Skeletal muscle satellite cell (primary cell): ENCODE data around the gene F2RL3. TPM values are rescaled to one million over a fixed set of nuclear protein-coding genes. Genes with fewer than 3 reads are reported as not detected.
A peak's percentile ranks its signal among the peaks of the same experiment; 100 is the strongest.

Source experiments
- H3K27me3 ChIP-seq: 2 replicates; pipeline ENCODE4 v1.7.0; 2013; ENCODE audit warnings: low read length; ENCODE audit not compliant: control insufficient read depth, insufficient read depth
- H3K36me3 ChIP-seq: 2 replicates; pipeline ENCODE4 v1.7.0; 2013; ENCODE audit warnings: mild to moderate bottlenecking, control low read depth, low read length; ENCODE audit not compliant: insufficient read depth
- H3K4me1 ChIP-seq: 2 replicates; pipeline ENCODE4 v1.7.0; 2013; ENCODE audit warnings: low read length; ENCODE audit not compliant: control insufficient read depth, insufficient read depth
- H3K4me2 ChIP-seq: 2 replicates; pipeline ENCODE4 v1.7.0; 2013; ENCODE audit warnings: mild to moderate bottlenecking, low read length
- H3K4me3 ChIP-seq: 2 replicates; pipeline ENCODE4 v1.7.0; 2013; ENCODE audit warnings: low read length
- H3K9ac ChIP-seq: 2 replicates; pipeline ENCODE4 v1.7.0; 2013; ENCODE audit warnings: mild to moderate bottlenecking, low read depth, low read length, moderate library complexity
- H3K9me3 ChIP-seq: replicated peaks from 2 replicates; pipeline ENCODE4 v1.7.0; 2013; ENCODE audit warnings: mild to moderate bottlenecking, control low read depth, low read length
- total RNA-seq: library from RNA; depleted of rRNA; stranded (reverse); fragments of >200 nt; gene quantifications from 2 replicates; pipeline ENCODE4 v1.2.3, GENCODE V29; 2012; rRNA removed

The F2RL3 gene
- total RNA-seq: not detected in 2 replicates

DNA sequence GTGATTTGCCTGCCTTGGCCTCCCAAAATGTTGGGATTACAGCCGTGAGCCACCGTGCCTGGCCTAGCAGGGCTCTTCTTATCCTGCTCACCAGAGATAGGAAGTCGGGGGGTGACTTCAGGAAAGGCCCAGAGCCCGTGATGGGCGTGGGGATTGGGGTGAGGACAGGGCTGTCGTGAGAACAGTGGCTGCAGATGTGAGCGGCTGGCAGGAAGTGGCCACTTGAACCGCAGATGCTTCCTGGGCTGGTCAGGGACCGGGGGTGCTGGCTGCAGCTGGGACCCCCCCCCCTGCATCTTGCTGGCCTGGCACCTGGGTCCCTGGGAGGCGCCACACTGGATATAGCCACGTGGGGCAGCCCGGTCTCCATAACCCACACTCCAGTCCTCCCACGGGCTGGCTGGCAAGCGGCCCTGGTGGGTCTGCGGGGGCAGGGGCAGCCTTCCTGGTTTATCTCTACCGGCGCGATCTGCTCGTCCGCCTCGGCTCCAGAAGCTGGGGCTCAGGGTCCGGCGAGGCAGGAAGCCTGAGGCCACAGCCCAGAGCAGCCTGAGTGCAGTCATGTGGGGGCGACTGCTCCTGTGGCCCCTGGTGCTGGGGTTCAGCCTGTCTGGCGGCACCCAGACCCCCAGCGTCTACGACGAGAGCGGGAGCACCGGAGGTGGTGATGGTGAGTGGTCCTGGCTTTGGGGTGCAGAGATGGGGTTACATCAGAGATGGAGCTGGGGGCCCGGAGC is at the start of gene F2RL3:
Gene F2RL3 (plus strand): TSS at position 371 of the 737 bp plus-strand sequence. CDS start 191 bp downstream, at position 562.
- Histone ChIP-seq H3K9me3 (no peaks in the 10 kb centered on the region), H3K4me3 (no peak within 1 kb of the TSS), H3K4me1 (peaks cover 12% of the 10 kb centered on the region), H3K36me3 (no peaks in the 10 kb centered on the region), H3K9ac (no peak within 1 kb of the TSS), H3K4me2 (peak within 1 kb of the TSS; percentile 65), H3K27me3 (peaks cover 17% of the 10 kb centered on the region)

DNA sequence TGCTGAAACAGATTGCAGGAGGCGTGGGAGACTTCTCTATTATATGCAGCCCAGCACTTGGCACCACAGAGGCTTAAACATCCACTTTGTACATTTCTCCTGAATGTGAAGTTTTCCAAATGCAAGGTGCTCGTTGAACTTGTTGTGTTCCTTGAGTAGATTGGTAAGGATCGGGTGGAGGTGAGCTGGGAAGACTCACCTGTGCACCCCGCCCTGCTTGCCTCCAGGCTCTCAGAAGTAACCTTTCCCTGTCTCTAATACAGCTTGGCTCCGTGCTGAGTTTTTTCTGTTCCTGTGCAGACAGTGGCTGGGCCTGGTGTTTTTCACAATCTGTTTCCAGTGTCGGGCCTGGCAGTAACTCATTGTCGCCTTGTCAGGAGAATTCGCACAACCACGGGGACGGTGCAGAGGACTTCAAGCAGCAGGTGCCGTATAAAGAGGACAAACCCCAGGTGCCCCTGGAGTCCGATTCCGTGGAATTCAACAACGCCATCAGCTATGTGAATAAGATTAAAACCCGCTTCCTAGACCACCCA is 47.3 kb upstream of the F2RL3 start:
- H3K9me3 ChIP-seq: no peaks in the 10 kb centered on the region
- no peaks in the 10 kb centered on the region for H3K4me1 ChIP-seq
- no peak overlapping the region for H3K9ac ChIP-seq
- H3K27me3 ChIP-seq: no peaks in the 10 kb centered on the region
- no peak overlapping the region for H3K4me2 ChIP-seq
- no peak overlapping the region for H3K4me3 ChIP-seq
- peaks cover 73% of the 10 kb centered on the region for H3K36me3 ChIP-seq

DNA sequence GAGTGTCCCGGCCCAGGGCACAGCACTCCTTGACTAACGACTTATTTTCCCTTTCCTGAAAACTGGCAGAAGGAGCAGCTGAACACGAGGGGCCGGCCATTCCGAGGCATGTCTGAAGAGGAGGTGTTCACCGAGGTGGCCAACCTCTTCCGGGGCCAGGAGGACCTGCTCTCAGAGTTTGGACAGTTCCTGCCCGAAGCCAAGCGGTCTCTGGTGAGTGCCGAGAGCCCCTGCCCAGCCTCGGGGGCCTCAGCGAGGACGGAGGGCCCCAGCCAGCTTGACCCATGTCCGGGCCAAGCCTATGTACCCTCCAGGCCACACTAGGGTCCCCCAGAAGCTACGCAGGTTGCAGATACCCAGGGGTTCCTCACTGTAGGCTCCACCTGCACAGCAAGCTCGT is 41.9 kb upstream of the F2RL3 start:
- Histone ChIP-seq H3K9ac (no peak overlapping the region), H3K36me3 (peaks cover 68% of the 10 kb centered on the region)

DNA sequence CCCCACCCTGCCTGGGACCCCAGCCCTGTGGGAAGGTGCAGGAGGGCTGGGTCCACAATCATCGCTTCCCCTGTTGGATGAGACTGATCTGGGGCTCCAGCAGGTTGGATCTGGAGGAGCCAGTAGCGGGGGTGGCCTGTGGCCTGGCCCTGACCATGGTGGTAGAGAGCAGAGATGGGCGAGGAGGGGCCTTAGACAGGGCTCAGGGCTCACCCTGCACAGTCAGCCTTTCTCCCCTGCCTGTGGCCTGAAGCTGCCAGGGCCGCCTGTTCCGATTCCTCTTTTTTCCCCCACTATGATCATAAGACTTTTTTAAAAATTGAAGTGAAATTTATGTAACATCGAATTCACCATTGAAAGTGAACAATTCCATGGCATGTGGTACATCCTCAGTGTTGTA is 41.4 kb upstream of the F2RL3 start:
- Histone ChIP-seq H3K9me3 (no peaks in the 10 kb centered on the region), H3K27me3 (no peaks in the 10 kb centered on the region), H3K4me1 (peaks cover 26% of the 10 kb centered on the region), H3K36me3 (peaks cover 73% of the 10 kb centered on the region), H3K4me3 (no peak overlapping the region), H3K4me2 (no peak overlapping the region), H3K9ac (no peak overlapping the region)

More for the DNA sequence above, 41.9 kb upstream of the F2RL3 start:
- no peak overlapping the region for H3K4me3 ChIP-seq
- no peaks in the 10 kb centered on the region for H3K27me3 ChIP-seq
- H3K9me3 ChIP-seq: no peaks in the 10 kb centered on the region
- peaks cover 26% of the 10 kb centered on the region for H3K4me1 ChIP-seq
- no peak overlapping the region for H3K4me2 ChIP-seq

DNA sequence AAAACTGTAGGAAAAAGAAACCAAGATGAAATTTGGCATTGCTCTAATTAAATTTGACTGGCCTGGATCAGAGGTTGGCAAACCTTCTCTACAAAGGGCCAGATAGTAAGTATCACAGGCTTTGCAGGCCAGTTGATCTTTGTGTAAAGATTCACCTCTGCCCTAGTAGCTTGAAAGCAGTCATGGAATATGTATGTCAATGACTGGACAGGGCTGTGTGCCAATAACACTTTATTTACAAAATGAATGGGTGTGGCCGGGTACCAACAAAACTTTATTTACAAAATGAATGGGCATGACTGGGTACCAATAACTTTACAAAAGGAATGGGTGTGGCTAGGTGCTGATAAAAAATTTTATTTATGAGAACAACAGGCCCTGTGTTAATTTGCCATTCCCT is 39.6 kb upstream of the F2RL3 start:
- no peaks in the 10 kb centered on the region for H3K27me3 ChIP-seq
- H3K4me2 ChIP-seq: no peak overlapping the region
- no peak overlapping the region for H3K4me3 ChIP-seq
- H3K36me3 ChIP-seq: peaks cover 74% of the 10 kb centered on the region
- peaks cover 26% of the 10 kb centered on the region for H3K4me1 ChIP-seq
- H3K9me3 ChIP-seq: no peaks in the 10 kb centered on the region
- no peak overlapping the region for H3K9ac ChIP-seq

DNA sequence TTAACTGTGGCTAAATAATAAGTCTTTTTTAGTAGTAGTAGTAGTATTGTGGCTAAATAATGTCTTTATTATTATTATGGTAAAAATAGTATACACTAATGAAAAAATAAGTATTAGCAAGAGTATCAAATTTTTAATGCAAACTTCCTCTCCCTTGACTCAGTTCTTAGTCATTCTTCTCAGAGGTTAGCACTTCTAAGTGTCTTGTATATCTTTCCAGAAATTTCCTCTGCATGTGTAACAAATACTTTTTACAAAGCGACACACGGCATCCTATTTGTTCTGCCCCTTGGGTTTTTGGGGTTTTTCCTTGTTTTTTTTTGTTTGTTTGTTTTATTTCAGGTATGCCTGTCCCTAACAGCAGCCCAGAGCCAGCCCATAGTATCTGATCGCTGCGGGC is 38.7 kb upstream of the F2RL3 start:
- no peak overlapping the region for H3K4me2 ChIP-seq
- H3K4me1 ChIP-seq: peaks cover 26% of the 10 kb centered on the region
- no peaks in the 10 kb centered on the region for H3K27me3 ChIP-seq
- H3K4me3 ChIP-seq: no peak overlapping the region
- H3K36me3 ChIP-seq: peaks cover 79% of the 10 kb centered on the region
- no peaks in the 10 kb centered on the region for H3K9me3 ChIP-seq
- no peak overlapping the region for H3K9ac ChIP-seq

DNA sequence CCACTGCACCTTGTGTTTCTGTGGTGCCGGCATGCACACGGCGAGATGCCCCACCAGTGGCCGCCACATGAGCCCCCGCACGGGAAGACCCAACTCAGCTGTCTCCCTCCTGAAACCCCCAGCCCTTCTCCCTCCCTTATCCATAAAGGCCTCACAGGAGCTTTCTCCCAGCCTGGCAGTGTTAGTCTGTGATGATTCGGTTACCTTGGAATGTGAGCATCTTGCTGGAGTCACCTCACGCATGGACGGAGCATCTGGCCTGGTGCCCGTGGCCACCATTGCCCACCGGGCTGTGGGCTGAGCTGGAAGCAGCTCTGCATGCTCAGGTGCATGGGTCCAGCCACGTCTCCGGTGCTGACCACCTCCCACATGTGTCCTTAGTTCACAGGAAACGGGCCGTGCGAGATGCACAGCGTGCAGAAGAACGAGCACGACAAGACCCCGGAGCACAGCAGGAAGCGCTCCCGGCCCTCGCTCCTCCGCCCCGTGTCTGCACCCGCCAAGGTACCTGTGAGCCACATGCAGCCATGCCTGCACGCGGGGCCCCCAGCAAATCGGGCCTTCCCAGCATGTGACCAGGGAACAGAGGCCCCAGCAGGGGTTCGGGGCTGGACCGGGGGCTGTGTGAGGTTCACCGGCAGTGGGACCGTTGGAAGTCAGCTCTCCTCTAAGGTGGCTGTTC is 37.6 kb upstream of the F2RL3 start:
- peaks cover 26% of the 10 kb centered on the region for H3K4me1 ChIP-seq
- H3K4me2 ChIP-seq: peak overlapping the region; percentile 42
- H3K9me3 ChIP-seq: no peaks in the 10 kb centered on the region
- no peaks in the 10 kb centered on the region for H3K27me3 ChIP-seq
- peaks cover 73% of the 10 kb centered on the region for H3K36me3 ChIP-seq
- H3K9ac ChIP-seq: no peak overlapping the region
- H3K4me3 ChIP-seq: no peak overlapping the region

DNA sequence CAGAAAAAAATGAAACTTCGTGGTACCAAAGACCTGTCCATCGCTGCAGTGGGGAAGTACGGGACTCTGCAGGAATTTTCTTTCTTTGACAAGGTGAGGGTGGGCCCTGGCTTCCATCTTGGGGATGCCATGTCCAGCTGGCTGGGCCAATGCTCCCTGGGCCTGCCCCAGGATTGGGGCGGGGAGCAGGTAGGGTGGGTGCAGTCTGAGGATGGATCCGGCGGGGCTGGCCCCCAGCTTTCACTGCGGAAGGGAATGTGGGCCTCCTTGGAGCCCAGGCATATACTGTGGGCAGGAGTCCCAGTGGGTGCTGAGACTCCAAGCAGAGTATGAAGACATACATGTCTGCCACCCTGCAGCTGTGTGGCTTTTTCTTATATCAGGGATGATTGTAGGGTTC is 35.7 kb upstream of the F2RL3 start:
- Histone ChIP-seq H3K36me3 (peaks cover 56% of the 10 kb centered on the region), H3K4me2 (no peak overlapping the region), H3K9me3 (no peaks in the 10 kb centered on the region), H3K27me3 (no peaks in the 10 kb centered on the region), H3K4me3 (no peak overlapping the region), H3K9ac (no peak overlapping the region), H3K4me1 (peaks cover 26% of the 10 kb centered on the region)

DNA sequence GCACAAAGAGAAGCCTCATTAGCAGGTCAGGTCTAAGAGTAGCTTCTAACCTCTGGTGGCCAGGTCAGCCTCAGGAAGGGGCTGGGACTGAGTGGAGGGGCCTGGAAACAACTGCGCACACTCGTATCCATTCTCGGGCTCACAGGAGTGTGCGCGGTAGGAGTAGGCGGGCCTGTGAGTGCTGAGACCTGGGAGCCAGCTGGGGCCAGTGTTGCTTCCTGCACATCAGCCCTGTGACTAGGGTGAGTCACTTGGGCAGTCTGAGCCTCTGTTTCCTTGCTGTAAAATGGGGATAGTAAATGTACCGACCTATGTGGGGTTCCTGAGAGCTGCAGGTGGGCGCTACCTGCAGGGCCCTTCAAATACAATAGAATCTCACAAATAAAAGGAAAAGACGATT is 32.7 kb upstream of the F2RL3 start:
- peaks cover 3% of the 10 kb centered on the region for H3K4me1 ChIP-seq
- H3K4me2 ChIP-seq: no peak overlapping the region
- no peak overlapping the region for H3K9ac ChIP-seq
- H3K27me3 ChIP-seq: no peaks in the 10 kb centered on the region
- peaks cover 46% of the 10 kb centered on the region for H3K36me3 ChIP-seq
- no peaks in the 10 kb centered on the region for H3K9me3 ChIP-seq
- no peak overlapping the region for H3K4me3 ChIP-seq

DNA sequence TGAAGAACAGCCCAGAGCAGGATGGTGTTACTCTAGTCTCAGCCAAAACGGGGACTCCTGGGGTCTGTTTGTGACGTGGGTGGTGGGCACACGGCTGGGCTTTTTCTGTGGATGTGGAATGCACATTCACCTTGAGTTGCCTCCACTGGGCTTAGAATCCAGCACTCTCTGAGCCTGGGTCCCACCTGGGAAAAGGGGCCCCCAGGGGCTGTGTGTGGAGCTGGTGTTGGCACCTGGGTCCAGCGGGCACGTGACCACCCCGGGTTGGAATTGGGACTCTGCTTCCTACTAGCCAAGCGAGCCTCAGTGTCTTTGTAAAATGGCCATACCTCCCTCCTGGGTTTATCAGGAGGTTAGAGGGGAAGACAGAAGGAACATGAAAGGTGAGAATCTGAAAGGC is 29.2 kb upstream of the F2RL3 start:
- H3K4me2 ChIP-seq: no peak overlapping the region
- H3K4me1 ChIP-seq: no peaks in the 10 kb centered on the region
- H3K9ac ChIP-seq: no peak overlapping the region
- no peaks in the 10 kb centered on the region for H3K27me3 ChIP-seq
- H3K4me3 ChIP-seq: no peak overlapping the region
- no peaks in the 10 kb centered on the region for H3K9me3 ChIP-seq
- H3K36me3 ChIP-seq: peaks cover 32% of the 10 kb centered on the region

DNA sequence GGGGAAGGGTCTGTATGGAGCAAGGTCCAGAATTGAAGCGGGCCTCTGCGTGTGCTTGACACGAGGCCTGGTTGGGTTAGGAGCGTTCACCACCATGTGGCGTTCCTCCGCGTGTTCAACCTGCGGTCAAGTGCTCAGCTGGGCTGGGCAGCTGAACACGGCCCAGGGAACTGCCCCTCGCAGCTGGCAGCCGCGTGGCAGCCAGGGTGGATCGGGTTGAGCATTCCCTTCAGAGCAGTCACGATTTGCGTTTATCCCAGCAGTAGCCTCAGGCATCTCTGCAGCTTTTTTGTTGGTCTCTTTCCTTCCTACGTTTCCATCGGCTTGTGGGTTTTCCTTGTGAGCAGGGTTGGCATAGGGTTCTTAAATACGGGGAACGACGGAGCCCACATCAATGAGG is 28.7 kb upstream of the F2RL3 start:
- H3K27me3 ChIP-seq: no peaks in the 10 kb centered on the region
- peaks cover 29% of the 10 kb centered on the region for H3K36me3 ChIP-seq
- H3K4me2 ChIP-seq: no peak overlapping the region
- H3K4me1 ChIP-seq: no peaks in the 10 kb centered on the region
- no peak overlapping the region for H3K4me3 ChIP-seq
- H3K9ac ChIP-seq: no peak overlapping the region
- H3K9me3 ChIP-seq: no peaks in the 10 kb centered on the region
